ENCODE measurements around the gene ST6GALNAC4. TPM values are rescaled to one million over a fixed set of nuclear protein-coding genes. Genes with fewer than 3 reads are reported as not detected.
A peak's percentile ranks its signal among the peaks of the same experiment; 100 is the strongest.

ST6GALNAC4 gene
- total RNA-seq, 6 donors from 2014 or later = 41.3 to 105 (median 56.2) TPM

DNA sequence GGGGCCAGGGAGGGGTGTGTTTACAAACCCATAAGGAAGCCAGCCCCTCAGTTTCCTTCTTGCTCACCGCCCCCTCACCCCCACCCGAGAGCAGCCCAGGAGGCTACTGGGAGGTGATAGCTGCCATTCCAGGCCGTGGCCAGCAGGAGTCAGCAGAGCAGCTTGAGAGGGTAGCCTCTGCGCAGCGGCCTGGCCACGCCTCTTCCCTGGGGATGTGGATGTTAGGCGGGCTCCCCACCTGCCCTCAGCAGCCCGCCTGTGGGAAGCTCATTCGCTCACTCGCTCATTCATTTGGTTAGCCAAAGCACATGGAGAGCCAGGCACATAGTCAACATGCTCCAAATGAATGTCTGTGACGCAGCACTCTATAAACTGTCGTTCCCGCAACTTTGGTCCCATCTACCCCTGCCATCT is 26.9 kb upstream of the ST6GALNAC4 start:
- Histone ChIP-seq H3K4me1 (peaks cover 0 to 21% (median 10%) of the 10 kb centered on the region in 4 donors), H3K36me3 (peaks cover 0 to 40% (median 22%) of the 10 kb centered on the region in 4 donors), H3K27me3 (no peaks in the 10 kb centered on the region), H3K9me3 (no peaks in the 10 kb centered on the region), H3K27ac (peak overlapping the region in 1 of 4 donors; percentile 3), H3K4me3 (no peak overlapping the region)
- 50% methylated on average over 8 of the region's 13 CpGs; no CpG with 5 or more reads in 1 of the 2 donors for WGBS, 2 donors
- TF ChIP-seq, protein P1, sequence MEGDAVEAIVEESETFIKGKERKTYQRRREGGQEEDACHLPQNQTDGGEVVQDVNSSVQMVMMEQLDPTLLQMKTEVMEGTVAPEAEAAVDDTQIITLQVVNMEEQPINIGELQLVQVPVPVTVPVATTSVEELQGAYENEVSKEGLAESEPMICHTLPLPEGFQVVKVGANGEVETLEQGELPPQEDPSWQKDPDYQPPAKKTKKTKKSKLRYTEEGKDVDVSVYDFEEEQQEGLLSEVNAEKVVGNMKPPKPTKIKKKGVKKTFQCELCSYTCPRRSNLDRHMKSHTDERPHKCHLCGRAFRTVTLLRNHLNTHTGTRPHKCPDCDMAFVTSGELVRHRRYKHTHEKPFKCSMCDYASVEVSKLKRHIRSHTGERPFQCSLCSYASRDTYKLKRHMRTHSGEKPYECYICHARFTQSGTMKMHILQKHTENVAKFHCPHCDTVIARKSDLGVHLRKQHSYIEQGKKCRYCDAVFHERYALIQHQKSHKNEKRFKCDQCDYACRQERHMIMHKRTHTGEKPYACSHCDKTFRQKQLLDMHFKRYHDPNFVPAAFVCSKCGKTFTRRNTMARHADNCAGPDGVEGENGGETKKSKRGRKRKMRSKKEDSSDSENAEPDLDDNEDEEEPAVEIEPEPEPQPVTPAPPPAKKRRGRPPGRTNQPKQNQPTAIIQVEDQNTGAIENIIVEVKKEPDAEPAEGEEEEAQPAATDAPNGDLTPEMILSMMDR (IDR thresholded peaks at IDR 0.05) = peak; percentile 91 to 96 (median 94)
- TF ChIP-seq POLR2AphosphoS5 (IDR thresholded peaks at IDR 0.05) (no peak), POLR2A (IDR thresholded peaks at IDR 0.05) (no peak), EP300 (IDR thresholded peaks at IDR 0.05) (no peak)
- DNase-seq (peak; percentile 88 to 91), ATAC-seq (ENCODE audit: low FRiP score in 2 of 2) (peak; percentile 86 to 94)

- TF ChIP-seq, protein P1 (IDR thresholded peaks at IDR 0.05) = no peak
- TF ChIP-seq POLR2AphosphoS5 (IDR thresholded peaks at IDR 0.05) (no peak), POLR2A (IDR thresholded peaks at IDR 0.05) (no peak), EP300 (IDR thresholded peaks at IDR 0.05) (no peak)
- H3K27me3 ChIP-seq = no peaks in the 10 kb centered on the region
- peaks cover 1 to 24% (median 11%) of the 10 kb centered on the region in 4 donors for H3K4me1 ChIP-seq
- WGBS, 2 donors = 68 to 81% methylated on average over 6 to 13 of the region's 14 CpGs
- peak overlapping the region in 1 of 4 donors; percentile 13 for H3K27ac ChIP-seq
- H3K9me3 ChIP-seq = no peaks in the 10 kb centered on the region
- no peak for ATAC-seq (ENCODE audit: low FRiP score in 2 of 2)
- H3K36me3 ChIP-seq = peaks cover 0 to 40% (median 22%) of the 10 kb centered on the region in 4 donors
- no peak overlapping the region for H3K4me3 ChIP-seq
- no peak for DNase-seq
Observed at GRCh38 chr9:127943011-127943662, 26.3 kb upstream of the ST6GALNAC4 start.

- peak; percentile 87 to 90 for DNase-seq
- peak; percentile 83 to 85 for ATAC-seq (ENCODE audit: low FRiP score in 2 of 2)
- Histone ChIP-seq H3K27me3 (no peaks in the 10 kb centered on the region), H3K36me3 (peaks cover 0 to 35% (median 20%) of the 10 kb centered on the region in 4 donors), H3K27ac (peak overlapping the region in 2 of 4 donors; percentile 13 to 60), H3K4me3 (no peak overlapping the region), H3K9me3 (no peaks in the 10 kb centered on the region), H3K4me1 (peaks cover 5 to 29% (median 15%) of the 10 kb centered on the region in 4 donors)
- 50 to 64% methylated on average over 4 to 18 of the region's 18 CpGs for WGBS, 2 donors
- TF ChIP-seq POLR2AphosphoS5 (IDR thresholded peaks at IDR 0.05) = peak in 1 of 2 donors; percentile 10
- TF ChIP-seq EP300 (IDR thresholded peaks at IDR 0.05) = no peak
- TF ChIP-seq, protein P1 (IDR thresholded peaks at IDR 0.05) = peak; percentile 91 to 94 (median 94)
- no peak for TF ChIP-seq POLR2A (IDR thresholded peaks at IDR 0.05)
Observed at GRCh38 chr9:127942216-127943010, 25.6 kb upstream of the ST6GALNAC4 start.

- Histone ChIP-seq H3K4me1 (peaks cover 8 to 34% (median 19%) of the 10 kb centered on the region in 4 donors), H3K9me3 (no peaks in the 10 kb centered on the region), H3K27me3 (no peaks in the 10 kb centered on the region), H3K36me3 (peaks cover 0 to 34% (median 20%) of the 10 kb centered on the region in 4 donors), H3K4me3 (no peak overlapping the region), H3K27ac (peak overlapping the region in 2 of 4 donors; percentile 13 to 60)
- 0 to 74% methylated on average over 1 to 3 of the region's 3 CpGs for WGBS, 2 donors
- ATAC-seq (ENCODE audit: low FRiP score in 2 of 2) (no peak), DNase-seq (no peak)
- TF ChIP-seq, protein P1 (IDR thresholded peaks at IDR 0.05) = no peak
- no peak for TF ChIP-seq POLR2A (IDR thresholded peaks at IDR 0.05)
Observed at GRCh38 chr9:127941961-127942215, 25.0 kb upstream of the ST6GALNAC4 start.
